GM18502 (cell line): Measurements from ENCODE around the gene DOHH.
"Not testable (repeated sequence)": the region's sequence is repeated elsewhere in the genome, so short reads cannot be mapped to it uniquely, and the experiment has no call there.

Experiments
- ATAC-seq: cut with Tn5 transposase; IDR thresholded peaks from one replicate; pipeline ENCODE4 v1.9.1; 2021; ENCODE audit warnings: mild to moderate bottlenecking; ENCODE audit not compliant: unreplicated experiment, poor library complexity

The DOHH gene

DNA sequence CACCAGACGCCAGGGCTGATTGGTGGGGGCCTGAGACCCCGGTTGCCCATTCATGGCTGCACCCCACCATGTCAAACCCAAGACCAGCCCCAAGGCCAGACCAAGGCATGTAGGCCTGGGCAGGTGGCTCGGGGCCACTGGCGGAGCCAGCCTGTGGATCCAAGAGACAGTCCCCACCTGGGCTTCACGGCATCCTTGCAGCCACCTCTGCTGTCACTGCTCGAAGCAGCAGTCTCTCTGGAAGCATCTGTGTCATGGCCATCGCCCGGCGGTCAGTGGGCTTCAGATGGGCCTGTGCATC lies 34.7 kb upstream of the DOHH start:
- ATAC-seq, result no peak

DNA sequence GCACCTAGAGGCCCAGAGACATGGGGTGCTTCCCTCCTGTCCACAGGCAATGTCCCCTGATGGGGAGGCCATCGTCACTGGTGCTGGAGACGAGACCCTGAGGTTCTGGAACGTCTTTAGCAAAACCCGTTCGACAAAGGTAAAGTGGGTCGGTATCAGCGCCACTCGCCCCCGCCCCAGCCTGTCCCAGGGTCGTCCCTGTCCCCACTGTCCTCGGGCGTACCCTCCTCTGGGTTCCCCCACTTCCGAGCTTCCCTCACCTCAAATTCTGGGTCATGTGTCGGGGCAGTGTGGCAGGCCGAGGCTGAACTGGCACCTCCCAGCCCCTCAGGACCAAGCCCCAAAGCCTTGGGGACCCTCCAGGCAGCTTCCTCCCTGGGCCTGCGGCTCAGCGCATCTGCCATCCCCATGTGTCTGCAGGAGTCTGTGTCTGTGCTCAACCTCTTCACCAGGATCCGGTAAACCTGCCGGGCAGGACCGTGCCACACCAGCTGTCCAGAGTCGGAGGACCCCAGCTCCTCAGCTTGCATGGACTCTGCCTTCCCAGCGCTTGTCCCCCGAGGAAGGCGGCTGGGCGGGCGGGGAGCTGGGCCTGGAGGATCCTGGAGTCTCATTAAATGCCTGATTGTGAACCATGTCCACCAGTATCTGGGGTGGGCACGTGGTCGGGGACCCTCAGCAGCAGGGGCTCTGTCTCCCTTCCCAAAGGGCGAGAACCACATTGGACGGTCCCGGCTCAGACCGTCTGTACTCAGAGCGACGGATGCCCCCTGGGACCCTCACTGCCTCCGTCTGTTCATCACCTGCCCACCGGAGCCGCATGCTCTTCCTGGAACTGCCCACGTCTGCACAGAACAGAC lies 34.1 kb upstream of the DOHH start:
- ATAC-seq, result no peak

DNA sequence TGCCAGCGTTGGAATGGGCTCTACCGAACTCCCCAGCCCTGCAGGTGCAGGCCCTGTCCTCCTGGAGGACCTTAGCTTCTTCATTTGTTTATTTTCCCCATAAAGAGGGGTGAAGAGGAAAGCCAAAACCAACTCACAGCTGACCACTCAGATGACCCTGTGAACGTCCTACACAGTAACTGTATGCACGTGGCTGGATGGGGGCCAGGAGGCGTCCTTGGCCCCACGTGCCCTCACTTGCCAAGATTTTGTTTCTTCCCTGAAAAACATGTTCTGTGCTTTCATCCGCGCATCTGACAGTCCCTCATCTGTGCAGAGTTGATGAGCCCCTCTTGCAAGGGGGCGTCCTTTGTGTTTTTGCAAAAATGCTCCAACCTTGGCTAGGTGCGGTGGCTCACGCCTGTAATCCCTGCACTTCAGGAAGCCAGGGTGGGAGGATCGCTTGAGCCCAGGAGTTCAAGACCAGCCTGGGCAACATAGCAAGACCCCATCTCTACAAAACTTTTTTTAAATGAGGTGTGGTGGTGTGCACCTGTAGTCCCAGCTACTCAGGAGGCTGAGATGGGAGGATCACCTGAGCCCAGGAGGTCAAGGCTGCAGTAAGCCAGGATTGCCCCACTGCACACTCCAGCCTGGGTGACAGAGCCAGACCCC lies 33.2 kb upstream of the DOHH start:
- no peak for ATAC-seq

DNA sequence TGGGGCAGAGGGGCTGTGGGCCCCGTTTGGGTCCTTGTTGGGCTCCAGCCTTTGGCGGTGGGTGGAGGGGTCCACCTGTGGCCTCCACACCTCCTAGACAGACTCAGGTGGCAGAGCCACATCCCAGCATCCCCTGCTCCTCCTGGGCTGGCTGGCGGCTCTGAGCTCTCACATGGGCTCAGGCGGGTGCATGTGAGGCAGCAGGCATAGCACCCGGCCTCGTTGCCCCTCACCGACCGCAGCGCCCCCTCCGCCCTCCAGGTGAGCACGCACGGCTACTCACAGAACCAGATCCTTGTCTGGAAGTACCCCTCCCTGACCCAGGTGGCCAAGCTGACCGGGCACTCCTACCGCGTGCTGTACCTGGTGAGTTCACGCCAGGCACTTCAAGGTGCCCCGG lies 32.6 kb upstream of the DOHH start:
- no peak for ATAC-seq

DNA sequence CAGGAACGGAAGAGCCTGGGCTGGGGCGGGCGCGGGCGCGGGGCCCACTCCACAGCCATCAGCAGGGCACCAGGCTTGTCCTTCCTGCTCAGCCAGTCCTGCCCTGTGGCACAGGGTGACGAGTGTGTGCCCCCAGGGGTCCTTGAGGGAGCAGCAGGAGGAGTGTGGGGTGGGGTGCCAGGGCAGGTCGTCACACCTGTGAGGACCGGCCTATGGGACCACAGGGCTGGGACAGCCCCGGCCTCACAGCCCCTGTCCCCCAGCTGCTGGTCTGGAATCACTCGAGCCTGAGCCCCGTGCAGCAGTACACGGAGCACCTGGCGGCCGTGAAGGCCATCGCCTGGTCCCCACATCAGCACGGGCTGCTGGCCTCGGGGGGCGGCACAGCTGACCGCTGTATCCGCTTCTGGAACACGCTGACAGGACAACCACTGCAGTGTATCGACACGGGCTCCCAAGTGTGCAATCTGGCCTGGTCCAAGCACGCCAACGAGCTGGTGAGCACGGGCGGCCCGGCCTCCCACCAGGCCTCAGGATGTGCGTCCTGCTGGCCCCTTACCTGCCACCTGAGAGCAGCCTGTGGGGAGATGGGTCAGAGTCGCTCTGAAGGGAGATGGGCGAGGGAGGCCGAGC lies 31.8 kb upstream of the DOHH start:
- no peak for ATAC-seq

DNA sequence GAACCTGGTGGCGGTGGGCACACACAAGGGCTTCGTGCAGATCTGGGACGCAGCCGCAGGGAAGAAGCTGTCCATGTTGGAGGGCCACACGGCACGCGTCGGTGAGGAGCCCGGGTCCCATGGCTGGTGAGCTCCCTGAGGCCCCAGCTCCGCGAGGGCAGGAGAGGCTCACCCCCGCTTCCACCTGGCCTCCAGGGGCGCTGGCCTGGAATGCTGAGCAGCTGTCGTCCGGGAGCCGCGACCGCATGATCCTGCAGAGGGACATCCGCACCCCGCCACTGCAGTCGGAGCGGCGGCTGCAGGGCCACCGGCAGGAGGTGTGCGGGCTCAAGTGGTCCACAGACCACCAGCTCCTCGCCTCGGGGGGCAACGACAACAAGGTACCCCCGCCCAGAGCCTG lies 31.2 kb upstream of the DOHH start:
- ATAC-seq, result no peak

DNA sequence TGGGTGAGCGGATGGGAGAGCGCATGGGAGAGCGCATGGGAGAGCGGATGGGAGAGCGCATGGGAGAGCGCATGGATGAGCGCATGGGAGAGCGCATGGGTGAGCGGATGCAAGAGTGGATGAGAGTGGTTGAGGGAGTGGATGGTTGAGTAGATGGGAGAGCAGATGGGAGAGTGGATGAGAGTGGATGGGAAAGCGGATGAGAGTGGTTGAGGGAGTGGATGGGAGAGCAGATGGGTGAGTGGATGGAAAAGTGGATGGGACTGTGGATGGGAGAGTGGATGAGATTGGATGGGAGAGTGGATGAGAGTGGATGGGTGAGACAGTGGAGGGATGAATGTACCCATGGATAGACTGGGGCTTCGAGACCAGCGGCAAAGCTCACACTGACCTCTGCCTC lies 29.9 kb upstream of the DOHH start:
- no peak for ATAC-seq

DNA sequence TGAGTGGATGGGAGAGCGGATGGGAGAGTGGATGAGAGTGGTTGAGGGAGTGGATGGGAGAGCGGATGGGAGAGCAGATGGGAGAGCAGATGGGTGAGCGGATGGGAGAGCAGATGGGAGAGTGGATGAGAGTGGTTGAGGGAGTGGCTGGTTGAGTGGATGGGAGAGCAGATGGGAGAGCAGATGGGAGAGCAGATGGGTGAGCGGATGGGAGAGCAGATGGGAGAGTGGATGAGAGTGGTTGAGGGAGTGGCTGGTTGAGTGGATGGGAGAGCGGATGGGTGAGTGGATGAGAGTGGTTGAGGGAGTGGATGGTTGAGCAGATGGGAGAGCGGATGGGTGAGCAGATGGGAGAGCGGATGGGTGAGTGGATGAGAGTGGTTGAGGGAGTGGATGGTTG lies 28.8 kb upstream of the DOHH start:
- not testable (repeated sequence) for ATAC-seq

DNA sequence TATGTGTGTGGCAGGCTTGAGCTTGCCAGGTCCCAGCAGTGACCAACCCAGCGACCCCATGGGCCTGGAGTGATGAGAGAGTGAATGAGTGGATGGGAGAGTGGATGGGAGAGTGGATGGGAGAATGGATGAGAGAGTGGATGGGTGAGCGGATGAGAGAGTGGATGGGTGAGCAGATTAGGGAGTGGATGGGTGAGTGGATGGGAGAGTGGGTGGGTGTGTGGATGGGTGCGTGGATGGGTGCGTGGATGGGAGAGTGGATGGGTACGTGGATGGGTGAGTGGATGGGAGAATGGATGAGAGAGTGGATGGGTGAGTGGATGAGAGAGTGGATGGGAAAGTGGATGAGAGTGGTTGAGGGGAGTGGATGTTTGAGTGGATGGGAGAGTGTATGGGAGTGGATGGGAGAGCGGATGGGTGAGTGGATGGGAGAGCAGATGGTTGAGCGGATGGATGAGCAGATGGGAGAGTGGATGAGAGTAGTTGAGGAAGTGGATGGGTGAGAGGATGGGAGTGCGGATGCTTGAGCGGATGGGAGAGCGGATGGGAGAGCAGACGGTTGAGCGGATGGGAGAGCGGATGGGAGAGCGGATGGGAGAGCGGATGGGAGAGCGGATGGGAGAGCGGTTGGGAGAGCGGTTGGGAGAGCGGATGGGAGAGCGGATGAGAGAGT lies 28.2 kb upstream of the DOHH start:
- ATAC-seq, result no peak

DNA sequence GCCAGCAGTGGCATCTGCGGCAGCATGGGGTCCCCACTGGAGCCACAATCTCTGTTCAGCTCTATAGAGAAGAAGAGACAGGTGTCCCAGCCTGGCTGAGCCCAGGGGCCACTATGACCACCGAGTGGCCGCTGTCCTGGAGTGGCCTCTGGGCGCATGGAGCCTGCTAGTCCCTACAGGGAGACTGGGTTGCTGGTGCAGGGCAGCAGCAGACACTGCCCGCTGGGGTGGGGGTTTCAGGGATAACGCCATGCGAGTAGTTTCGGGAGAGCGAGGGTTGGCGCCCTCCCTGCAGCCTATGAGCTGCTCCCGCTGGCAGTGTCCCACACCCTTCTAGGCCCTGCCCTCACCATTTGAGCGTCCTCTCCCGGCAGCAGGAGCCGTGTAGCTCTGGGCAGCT lies 27.6 kb upstream of the DOHH start:
- no peak for ATAC-seq

- ATAC-seq, result no peak
These were observed 26.9 kb upstream of the DOHH start for GRCh38 chr19:3527238-3527910.

DNA sequence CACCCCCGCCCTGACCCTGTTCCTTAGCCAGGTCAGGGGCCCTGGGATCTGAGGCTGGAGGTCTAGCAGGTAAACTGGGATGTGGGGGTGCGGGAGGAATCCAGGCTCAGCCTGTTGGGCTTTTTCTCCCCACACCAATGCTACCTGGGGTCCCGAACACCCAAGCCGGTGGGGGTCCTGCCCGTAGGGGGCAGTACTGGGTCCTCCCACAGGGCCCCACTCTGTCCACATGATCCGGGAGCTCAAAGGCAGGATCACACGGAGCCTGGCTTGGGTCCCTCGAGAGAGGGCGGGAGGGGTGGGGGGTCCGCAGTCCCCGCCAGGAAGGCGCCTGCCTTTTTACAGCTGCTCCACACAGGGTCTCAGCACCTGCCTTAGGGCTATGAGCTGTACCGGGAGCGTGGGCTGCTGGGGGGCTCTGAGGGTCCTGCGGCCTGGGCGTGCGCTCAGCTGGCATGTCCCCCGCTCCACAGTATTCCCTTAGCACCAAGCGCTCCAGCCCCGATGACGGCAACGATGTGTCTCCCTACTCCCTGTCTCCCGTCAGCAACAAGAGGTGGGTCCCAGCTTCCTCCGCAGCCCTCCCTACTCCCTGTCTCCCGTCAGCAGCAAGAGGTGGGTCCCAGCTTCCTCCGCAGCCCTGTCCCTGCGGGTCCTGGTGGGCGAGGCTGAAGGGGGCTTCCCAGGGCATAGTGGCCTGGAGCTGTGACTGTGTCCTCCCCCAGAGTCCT lies 26.2 kb upstream of the DOHH start:
- ATAC-seq, result no peak

DNA sequence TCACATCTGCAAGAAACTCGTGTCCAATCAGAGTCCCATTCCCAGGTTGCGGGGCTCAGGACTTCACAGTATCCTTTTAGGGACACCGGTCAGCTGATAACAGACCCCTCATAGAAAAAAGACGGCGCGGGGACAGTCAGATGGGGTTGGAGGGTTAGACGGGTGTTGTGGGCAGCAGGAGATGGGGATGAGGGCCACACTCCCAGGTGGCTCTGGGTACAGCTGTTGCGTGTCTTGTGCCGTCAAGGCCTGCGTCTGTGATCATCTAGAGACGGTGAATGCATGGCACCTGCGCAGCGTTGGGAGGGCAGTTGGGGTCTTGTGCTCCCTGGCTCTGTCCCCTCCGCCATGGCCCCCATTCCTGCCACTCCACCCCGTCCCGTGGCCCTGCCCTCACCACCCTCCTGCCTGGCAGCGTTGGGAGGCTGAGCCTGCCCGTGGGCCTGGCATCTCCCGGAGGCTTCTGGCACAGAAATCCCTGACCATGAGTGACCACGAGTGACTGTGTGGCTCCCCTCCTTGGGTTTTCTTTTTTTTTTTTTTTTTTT lies 24.5 kb upstream of the DOHH start:
- ATAC-seq, result no peak

GRCh38 chr19:3524078-3524842 lies 23.8 kb upstream of the DOHH start:
- no peak for ATAC-seq

- ATAC-seq, result no peak
These were observed 23.0 kb upstream of the DOHH start for GRCh38 chr19:3523361-3524077.

- no peak for ATAC-seq
These were observed 22.2 kb upstream of the DOHH start for GRCh38 chr19:3522421-3523360.

- no peak for ATAC-seq
These were observed 20.6 kb upstream of the DOHH start for GRCh38 chr19:3521104-3521445.
